ENCODE data around the gene FAM53B. TPM values are rescaled to one million over a fixed set of nuclear protein-coding genes. Genes with fewer than 3 reads are reported as not detected.

The FAM53B gene
- total RNA-seq, 3 donors from 2014 or later, result 17.0 to 39.7 (median 22.8) TPM

DNA sequence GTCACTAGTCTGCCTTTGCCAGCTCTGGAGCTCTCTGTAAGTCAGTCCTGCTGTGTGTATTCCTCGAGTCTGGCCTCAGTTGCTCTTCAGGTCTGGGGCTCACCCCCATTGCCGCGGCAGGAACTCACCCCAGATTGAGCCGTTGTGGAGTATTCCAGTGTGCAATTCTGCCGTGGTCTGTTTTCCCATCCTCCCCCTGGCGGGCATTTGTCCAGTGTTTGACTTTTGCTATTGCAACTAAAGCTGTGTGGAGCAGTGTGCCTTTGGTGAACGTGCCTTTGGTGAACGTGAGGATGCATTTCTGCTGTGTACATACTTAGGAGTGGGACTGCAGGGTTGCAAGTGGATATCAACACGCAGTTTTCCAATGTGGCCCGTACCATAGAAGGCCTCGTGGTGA lies 134.5 kb downstream of the FAM53B start:
- Histone ChIP-seq H3K27ac (no peak overlapping the region), H3K36me3 (no peaks in the 10 kb centered on the region), H3K4me3 (no peak overlapping the region), H3K27me3 (no peaks in the 10 kb centered on the region), H3K9me3 (no peaks in the 10 kb centered on the region), H3K4me1 (no peaks in the 10 kb centered on the region)
- no peak for DNase-seq (ENCODE audit: low spot score in 2 of 2)
- intact Hi-C loops (cut with DNase I; ENCODE audit: low total_unique reads), result no loop called here
- TF ChIP-seq POLR2AphosphoS5 (IDR thresholded peaks at IDR 0.05) (no peak), POLR2A (IDR thresholded peaks at IDR 0.05) (no peak)
- TF ChIP-seq, protein P1, sequence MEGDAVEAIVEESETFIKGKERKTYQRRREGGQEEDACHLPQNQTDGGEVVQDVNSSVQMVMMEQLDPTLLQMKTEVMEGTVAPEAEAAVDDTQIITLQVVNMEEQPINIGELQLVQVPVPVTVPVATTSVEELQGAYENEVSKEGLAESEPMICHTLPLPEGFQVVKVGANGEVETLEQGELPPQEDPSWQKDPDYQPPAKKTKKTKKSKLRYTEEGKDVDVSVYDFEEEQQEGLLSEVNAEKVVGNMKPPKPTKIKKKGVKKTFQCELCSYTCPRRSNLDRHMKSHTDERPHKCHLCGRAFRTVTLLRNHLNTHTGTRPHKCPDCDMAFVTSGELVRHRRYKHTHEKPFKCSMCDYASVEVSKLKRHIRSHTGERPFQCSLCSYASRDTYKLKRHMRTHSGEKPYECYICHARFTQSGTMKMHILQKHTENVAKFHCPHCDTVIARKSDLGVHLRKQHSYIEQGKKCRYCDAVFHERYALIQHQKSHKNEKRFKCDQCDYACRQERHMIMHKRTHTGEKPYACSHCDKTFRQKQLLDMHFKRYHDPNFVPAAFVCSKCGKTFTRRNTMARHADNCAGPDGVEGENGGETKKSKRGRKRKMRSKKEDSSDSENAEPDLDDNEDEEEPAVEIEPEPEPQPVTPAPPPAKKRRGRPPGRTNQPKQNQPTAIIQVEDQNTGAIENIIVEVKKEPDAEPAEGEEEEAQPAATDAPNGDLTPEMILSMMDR (IDR thresholded peaks at IDR 0.05), result no peak

DNA sequence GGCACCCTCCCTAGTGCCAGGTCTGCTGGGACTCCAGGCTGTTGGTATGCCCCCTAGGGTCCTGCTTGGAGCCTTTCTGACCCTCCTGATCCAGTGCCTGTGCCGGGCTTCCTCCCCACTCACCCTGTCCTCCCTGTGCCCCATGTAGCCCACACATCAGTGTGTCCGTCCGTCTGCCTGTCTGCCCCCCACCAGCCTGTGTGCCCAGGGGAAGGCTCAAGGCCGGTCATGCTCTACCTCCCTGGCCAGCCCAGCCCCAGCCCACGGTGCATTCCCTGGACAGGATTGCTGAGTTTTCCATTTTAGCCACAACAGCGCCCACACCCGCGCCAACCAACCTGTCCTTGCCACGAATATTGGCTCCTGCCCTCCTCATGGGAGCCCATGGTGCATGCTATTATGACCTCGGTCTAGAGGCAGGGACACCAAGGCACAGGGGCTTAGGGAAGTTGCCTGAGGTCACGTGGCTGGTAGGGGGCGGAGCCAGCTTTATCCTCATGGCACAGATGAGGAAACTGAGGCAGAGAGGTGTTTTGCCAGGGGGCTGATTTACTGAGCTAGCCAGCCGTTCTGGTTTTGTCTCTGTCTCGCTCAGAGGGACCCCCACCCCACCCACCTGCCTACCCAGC lies 136.0 kb downstream of the FAM53B start:
- Histone ChIP-seq H3K4me3 (no peak overlapping the region), H3K9me3 (no peaks in the 10 kb centered on the region), H3K27ac (no peak overlapping the region), H3K27me3 (no peaks in the 10 kb centered on the region), H3K4me1 (no peaks in the 10 kb centered on the region), H3K36me3 (no peaks in the 10 kb centered on the region)
- DNase-seq (ENCODE audit: low spot score in 2 of 2), result no peak
- intact Hi-C loops (cut with DNase I; ENCODE audit: low total_unique reads), result no loop called here
- no peak for TF ChIP-seq POLR2AphosphoS5 (IDR thresholded peaks at IDR 0.05)
- TF ChIP-seq POLR2A (IDR thresholded peaks at IDR 0.05), result no peak
- TF ChIP-seq, protein P1 (IDR thresholded peaks at IDR 0.05), result no peak

DNA sequence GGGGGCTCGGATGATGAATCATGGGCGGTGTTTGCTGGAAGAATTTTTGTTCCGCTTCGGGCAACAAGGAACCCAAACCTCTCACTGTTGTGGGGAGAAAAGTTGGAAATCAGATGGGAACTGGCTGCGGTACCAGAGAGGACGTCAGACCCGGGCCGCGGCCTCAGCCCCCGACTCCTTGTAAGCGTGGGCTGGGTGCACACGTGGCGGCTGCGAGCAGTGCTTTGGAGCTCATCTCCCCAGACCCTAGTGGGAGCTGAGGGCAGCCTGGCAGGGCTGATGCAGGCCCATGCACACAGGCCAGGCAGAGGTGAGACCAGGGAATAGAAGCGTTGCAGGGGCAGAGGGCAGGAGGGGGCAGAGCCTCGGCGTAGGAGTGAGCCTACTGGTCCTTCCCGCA lies 136.5 kb downstream of the FAM53B start:
- Histone ChIP-seq H3K27me3 (no peaks in the 10 kb centered on the region), H3K36me3 (no peaks in the 10 kb centered on the region), H3K9me3 (no peaks in the 10 kb centered on the region), H3K27ac (no peak overlapping the region), H3K4me1 (no peaks in the 10 kb centered on the region), H3K4me3 (no peak overlapping the region)
- no peak for DNase-seq (ENCODE audit: low spot score in 2 of 2)
- intact Hi-C loops (cut with DNase I; ENCODE audit: low total_unique reads), result no loop called here
- no peak for TF ChIP-seq POLR2A (IDR thresholded peaks at IDR 0.05)
- no peak for TF ChIP-seq POLR2AphosphoS5 (IDR thresholded peaks at IDR 0.05)
- TF ChIP-seq, protein P1 (IDR thresholded peaks at IDR 0.05), result no peak

DNA sequence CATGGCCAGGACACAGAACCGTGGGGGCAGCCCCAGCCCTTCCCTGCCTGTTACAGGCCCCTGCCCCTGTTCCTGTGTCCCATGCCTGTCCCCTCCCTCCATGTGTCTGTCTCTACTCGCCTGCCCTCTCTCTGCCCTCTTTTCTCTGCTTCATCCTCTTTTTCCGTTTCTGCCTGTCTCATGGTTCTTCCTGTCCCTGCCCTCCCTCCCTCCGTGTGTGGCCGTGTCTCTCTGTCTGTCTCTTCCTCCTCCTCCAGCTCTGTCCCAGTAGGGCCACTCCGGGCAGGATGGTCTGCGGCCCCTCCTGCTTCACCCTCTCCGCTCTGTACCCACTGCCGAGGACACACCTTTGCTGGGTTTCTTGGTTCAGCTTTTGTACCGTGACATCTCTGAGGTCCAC lies 137.4 kb downstream of the FAM53B start:
- TF ChIP-seq POLR2A (IDR thresholded peaks at IDR 0.05), result no peak
- TF ChIP-seq, protein P1 (IDR thresholded peaks at IDR 0.05), result no peak
- TF ChIP-seq POLR2AphosphoS5 (IDR thresholded peaks at IDR 0.05), result no peak
- no peaks in the 10 kb centered on the region for H3K27me3 ChIP-seq
- DNase-seq (ENCODE audit: low spot score in 2 of 2), result no peak
- no peaks in the 10 kb centered on the region for H3K9me3 ChIP-seq
- no peaks in the 10 kb centered on the region for H3K36me3 ChIP-seq
- H3K27ac ChIP-seq, result no peak overlapping the region
- H3K4me1 ChIP-seq, result no peaks in the 10 kb centered on the region
- intact Hi-C loops (cut with DNase I; ENCODE audit: low total_unique reads), result no loop called here
- H3K4me3 ChIP-seq, result no peak overlapping the region

DNA sequence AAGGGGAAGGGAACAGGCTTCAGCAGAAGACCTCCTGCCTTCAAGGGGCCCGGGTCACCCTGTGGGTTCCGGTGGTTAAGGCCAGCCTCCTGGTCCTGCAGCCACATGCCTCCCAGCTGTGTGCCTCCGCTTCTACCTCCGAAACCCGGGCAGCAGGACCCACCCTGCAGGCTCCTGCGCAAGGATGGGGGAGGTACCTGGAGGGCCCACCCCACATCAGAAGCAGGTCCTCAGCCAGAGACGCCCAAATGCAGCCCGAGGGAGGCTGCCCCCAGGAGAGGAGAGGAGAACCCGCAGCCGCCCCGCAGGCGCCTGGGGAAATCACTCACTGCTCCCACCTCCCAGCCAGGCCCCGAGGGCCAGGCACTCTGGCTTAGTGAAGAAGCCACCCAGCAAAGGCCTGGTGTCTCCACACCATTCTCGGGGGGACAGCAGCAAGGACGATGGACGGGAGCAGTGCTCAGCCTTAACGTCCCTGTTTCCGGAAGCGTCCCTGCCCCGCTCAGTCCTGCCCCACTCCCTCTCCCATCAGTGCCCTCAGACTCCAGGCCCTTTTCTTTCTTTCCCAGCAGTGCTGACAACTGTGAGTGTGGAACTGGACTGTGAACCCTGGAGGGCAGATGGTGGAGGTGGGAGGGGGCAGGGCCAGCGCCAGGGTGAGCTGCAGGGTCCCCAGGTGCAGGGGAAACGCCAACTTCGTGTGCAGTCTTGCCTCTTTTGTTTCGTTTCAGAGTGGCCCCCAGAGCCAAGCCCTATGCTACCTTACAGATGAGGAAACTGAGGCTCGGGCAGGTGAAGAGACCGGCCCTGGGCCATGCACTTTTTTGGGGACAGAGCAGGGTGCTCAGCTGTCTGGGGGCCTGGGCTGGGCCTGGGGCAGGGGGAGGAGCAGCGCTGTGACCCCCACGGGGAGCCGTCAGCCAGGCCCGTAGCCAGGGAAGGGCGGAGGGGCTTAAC lies 138.0 kb downstream of the FAM53B start:
- intact Hi-C loops (cut with DNase I; ENCODE audit: low total_unique reads), result no loop called here
- TF ChIP-seq POLR2A (IDR thresholded peaks at IDR 0.05) (no peak), POLR2AphosphoS5 (IDR thresholded peaks at IDR 0.05) (no peak)
- TF ChIP-seq, protein P1 (IDR thresholded peaks at IDR 0.05), result no peak
- DNase-seq (ENCODE audit: low spot score in 2 of 2), result no peak
- no peaks in the 10 kb centered on the region for H3K9me3 ChIP-seq
- no peak overlapping the region for H3K4me3 ChIP-seq
- no peaks in the 10 kb centered on the region for H3K36me3 ChIP-seq
- no peaks in the 10 kb centered on the region for H3K27me3 ChIP-seq
- no peak overlapping the region for H3K27ac ChIP-seq
- H3K4me1 ChIP-seq, result no peaks in the 10 kb centered on the region

Data from breast epithelium (tissue), 4 donors.